ENCODE measurements around the gene HGF. TPM values are rescaled to one million over a fixed set of nuclear protein-coding genes. Genes with fewer than 3 reads are reported as not detected.

HGF gene
- total and polyA plus RNA-seq, 10 of the 15 experiments (the other 5 are each of a cell fraction or from before 2014, with no cell fraction given): 0.10 to 1.7 (median 0.99) TPM

GRCh38 chr7:81779706-81780105 is 9.9 kb upstream of the HGF start (continued):
- TF ChIP-seq BCLAF1 (IDR thresholded peaks at IDR 0.05): no peak
- TF ChIP-seq HDGF (IDR thresholded peaks at IDR 0.05): no peak
- TF ChIP-seq RBBP5 (conservative IDR thresholded peaks at IDR 0.05): no peak

GRCh38 chr7:81777697-81778096 is 7.8 kb upstream of the HGF start:
- H3K27ac ChIP-seq (ENCODE audit: control insufficient read depth, insufficient read depth): no peak overlapping the region
- no peaks in the 10 kb centered on the region for H3K27me3 ChIP-seq (replicated peaks in 1 of 2; ENCODE audit: control insufficient read depth in 2 of 2, insufficient read depth in 2 of 2, low read length in 1 of 2)
- ChIA-PET SMC1A (ENCODE audit: uncharacterized antibody, unreplicated experiment) (interaction anchor here (0.6 to 1.5 kb wide), 8 partner anchors 14 to 89 kb away, joined by 3 to 4 read pairs (median 3); no protein-coding TSS in a partner anchor), CTCF (interaction anchor here (0.9 to 1.4 kb wide), 5 partner anchors 12 to 277 kb away, joined by 3 to 10 read pairs (median 4); no protein-coding TSS in a partner anchor), POLR2A (no interaction called here), RAD21 (ENCODE audit: unreplicated experiment) (interaction anchor here (1.2 to 1.4 kb wide), 2 partner anchors 245 to 273 kb away, joined by 3 to 4 read pairs; no protein-coding TSS in a partner anchor)
- no peaks in the 10 kb centered on the region for H3K9me3 ChIP-seq (replicated peaks; ENCODE audit: control insufficient read depth, insufficient read depth, low read length)
- no peak overlapping the region for H3K4me3 ChIP-seq
- intact Hi-C loops (cut with micrococcal nuclease; ENCODE audit: unreplicated experiment) (no loop called here), in situ Hi-C loops (cut with MboI) (no loop called here)
- no peak overlapping the region for H3K9ac ChIP-seq (ENCODE audit: control insufficient read depth, insufficient read depth, low read length)
- no peak for FAIRE-seq
- DNase-seq (ENCODE audit: low read depth, low spot score): no peak
- no peaks in the 10 kb centered on the region for H3K36me3 ChIP-seq (ENCODE audit: control insufficient read depth in 2 of 2, insufficient read depth in 2 of 2, low read length in 1 of 2)
- no peak overlapping the region for H2AFZ ChIP-seq (ENCODE audit: control insufficient read depth, low read depth, low read length)
- ATAC-seq: no peak
- H3K79me2 ChIP-seq (ENCODE audit: control insufficient read depth, insufficient read depth, low read length): no peaks in the 10 kb centered on the region
- H3K4me1 ChIP-seq (ENCODE audit: control insufficient read depth, insufficient read depth, low read length): no peaks in the 10 kb centered on the region
- H3K4me2 ChIP-seq (ENCODE audit: control insufficient read depth, insufficient read depth): no peak overlapping the region
- H4K20me1 ChIP-seq (ENCODE audit: control insufficient read depth, insufficient read depth): no peaks in the 10 kb centered on the region
- BruUV-seq (replicated peaks): no TSS peak
- TF ChIP-seq YY1 (IDR thresholded peaks at IDR 0.05; ENCODE audit: low read depth, low read length): no peak
- TF ChIP-seq MTA3 (IDR thresholded peaks at IDR 0.05; ENCODE audit: borderline replicate concordance, low read length): no peak
- no peak for TF ChIP-seq SIN3A (IDR thresholded peaks at IDR 0.05; ENCODE audit: low read depth, low read length)
- TF ChIP-seq CBX5 (IDR thresholded peaks at IDR 0.05; ENCODE audit: low read depth): no peak
- no peak for TF ChIP-seq NR2C2 (IDR thresholded peaks at IDR 0.05; ENCODE audit: borderline replicate concordance, control insufficient read depth, insufficient read length, low read depth)
- no peak for TF ChIP-seq JUND (IDR thresholded peaks at IDR 0.05; ENCODE audit: low read depth, low read length)
- TF ChIP-seq ZNF207 (IDR thresholded peaks at IDR 0.05; ENCODE audit: borderline replicate concordance): no peak
- no peak for TF ChIP-seq IRF3 (IDR thresholded peaks at IDR 0.05)
- no peak for TF ChIP-seq GABPA (IDR thresholded peaks at IDR 0.05; ENCODE audit: low read depth)
- TF ChIP-seq, protein P1, sequence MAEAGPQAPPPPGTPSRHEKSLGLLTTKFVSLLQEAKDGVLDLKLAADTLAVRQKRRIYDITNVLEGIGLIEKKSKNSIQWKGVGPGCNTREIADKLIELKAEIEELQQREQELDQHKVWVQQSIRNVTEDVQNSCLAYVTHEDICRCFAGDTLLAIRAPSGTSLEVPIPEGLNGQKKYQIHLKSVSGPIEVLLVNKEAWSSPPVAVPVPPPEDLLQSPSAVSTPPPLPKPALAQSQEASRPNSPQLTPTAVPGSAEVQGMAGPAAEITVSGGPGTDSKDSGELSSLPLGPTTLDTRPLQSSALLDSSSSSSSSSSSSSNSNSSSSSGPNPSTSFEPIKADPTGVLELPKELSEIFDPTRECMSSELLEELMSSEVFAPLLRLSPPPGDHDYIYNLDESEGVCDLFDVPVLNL (IDR thresholded peaks at IDR 0.05; ENCODE audit: low read depth, low read length): no peak
- TF ChIP-seq NBN (IDR thresholded peaks at IDR 0.05): no peak
- TF ChIP-seq RELA (IDR thresholded peaks at IDR 0.05; ENCODE audit: borderline replicate concordance, partially characterized antibody): no peak
- TF ChIP-seq RELB (IDR thresholded peaks at IDR 0.05; ENCODE audit: low read depth): no peak

All from GM12878 (cell line).